Measurements from ENCODE around the gene AJAP1.

The AJAP1 gene

DNA sequence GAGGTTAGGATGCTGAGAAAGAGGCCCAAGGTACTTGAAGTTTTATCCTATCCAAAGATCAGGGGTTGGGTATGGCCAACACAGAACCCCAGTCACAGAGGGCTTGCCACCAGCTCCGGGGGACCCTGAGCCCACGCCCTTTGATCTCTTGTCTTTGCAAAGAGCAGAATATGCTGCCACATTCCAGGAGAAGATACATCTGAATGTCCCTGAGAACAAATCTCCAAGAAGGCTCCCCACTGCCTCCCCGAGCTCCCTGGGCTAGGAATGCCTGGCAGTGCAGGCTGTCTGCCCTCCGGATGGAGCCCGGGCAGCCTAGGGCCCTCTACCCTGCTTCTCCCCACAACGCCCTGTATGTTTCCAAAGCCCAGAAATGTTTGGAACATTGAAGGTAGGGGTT, 49.2 kb downstream of the AJAP1 start:
- H3K27me3 ChIP-seq = no peaks in the 10 kb centered on the region
- no peak overlapping the region for H3K9ac ChIP-seq
- no peak overlapping the region for H3K27ac ChIP-seq

GRCh38 chr1:4708840-4709507, 54.6 kb downstream of the AJAP1 start:
- peaks cover 22% of the 10 kb centered on the region for H3K4me1 ChIP-seq
- H3K36me3 ChIP-seq = no peaks in the 10 kb centered on the region
- H3K4me2 ChIP-seq = no peak overlapping the region
- peaks cover 25% of the 10 kb centered on the region for H3K27me3 ChIP-seq
- TF ChIP-seq Cebpa-rat (IDR thresholded peaks at IDR 0.05) = no peak
- H3K4me3 ChIP-seq = no peak overlapping the region
- H4K20me1 ChIP-seq = no peaks in the 10 kb centered on the region
- no peak overlapping the region for H3K27ac ChIP-seq
- H3K9me3 ChIP-seq = no peaks in the 10 kb centered on the region
- no peak overlapping the region for H3K9ac ChIP-seq

More for the DNA sequence above, 49.2 kb downstream of the AJAP1 start:
- Histone ChIP-seq H3K4me2 (no peak overlapping the region), H3K9me3 (no peaks in the 10 kb centered on the region), H4K20me1 (no peaks in the 10 kb centered on the region), H3K4me3 (no peak overlapping the region), H3K36me3 (no peaks in the 10 kb centered on the region), H3K4me1 (peaks cover 9% of the 10 kb centered on the region)
- TF ChIP-seq Cebpa-rat (IDR thresholded peaks at IDR 0.05) = no peak

DNA sequence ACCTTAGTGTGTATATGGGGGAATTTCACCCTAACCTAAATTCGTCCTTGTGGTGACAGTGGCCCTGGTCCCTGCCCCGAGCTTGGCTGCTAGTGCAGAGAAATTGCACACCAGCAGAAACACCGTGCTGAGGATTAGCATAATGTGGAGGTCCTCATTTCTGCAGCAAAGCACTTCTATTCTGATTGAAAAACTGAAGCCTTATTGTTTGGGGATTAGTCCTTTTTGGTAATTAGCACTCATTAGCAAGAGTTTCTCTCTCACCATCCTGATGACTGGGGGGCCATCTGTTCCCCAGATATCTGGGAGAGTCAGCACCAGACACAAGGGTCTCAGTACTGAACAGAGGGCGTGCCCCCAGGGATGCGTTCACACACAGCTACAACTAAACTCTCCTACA, 55.2 kb downstream of the AJAP1 start:
- H3K36me3 ChIP-seq = no peaks in the 10 kb centered on the region

DNA sequence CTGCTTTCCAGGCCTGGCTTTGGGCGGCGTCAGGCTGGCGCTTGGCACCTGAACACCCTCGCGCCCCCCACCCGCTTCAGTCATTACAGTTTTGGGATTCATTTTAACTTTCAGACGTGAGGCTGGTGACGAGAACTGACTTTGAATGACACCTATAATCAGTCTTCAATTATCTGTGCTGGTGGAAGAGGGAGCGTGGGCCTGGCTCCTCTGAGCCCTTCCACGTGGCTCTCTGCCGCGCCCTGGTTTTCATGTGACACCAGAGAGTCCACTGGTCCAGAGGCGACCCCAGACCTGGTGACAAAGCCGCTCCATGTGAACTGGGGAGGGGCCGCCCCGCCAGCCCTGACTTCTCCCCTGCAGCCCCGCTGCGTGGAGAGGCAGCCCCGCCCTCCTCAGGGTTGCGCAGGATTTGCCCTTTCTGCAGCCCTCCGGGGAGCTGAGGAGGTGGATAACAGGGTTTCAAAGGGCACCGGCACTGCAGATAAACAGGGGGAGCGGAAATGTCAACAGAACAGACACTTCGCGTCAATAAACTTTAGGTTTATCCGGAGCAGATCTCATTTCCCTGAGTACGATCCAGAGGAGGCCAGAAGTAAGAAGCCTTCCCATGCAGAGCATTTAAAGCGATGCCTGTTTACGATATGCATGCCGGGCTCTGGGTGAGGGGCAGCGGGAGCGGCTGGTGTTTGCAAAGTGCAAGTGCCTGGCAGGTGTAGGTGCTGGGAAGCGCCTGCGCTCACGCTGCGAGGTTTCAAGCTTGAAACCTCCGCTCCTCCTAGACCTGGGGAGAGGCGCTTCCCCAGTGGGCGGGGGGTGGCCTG, 56.4 kb downstream of the AJAP1 start:
- TF ChIP-seq Cebpa-rat (IDR thresholded peaks at IDR 0.05) = no peak

More for the DNA sequence above, 55.2 kb downstream of the AJAP1 start:
- Histone ChIP-seq H3K9ac (no peak overlapping the region), H3K4me2 (no peak overlapping the region), H4K20me1 (no peaks in the 10 kb centered on the region), H3K4me1 (peaks cover 22% of the 10 kb centered on the region), H3K9me3 (no peaks in the 10 kb centered on the region), H3K4me3 (no peak overlapping the region), H3K27ac (no peak overlapping the region), H3K27me3 (peaks cover 25% of the 10 kb centered on the region)
- TF ChIP-seq Cebpa-rat (IDR thresholded peaks at IDR 0.05) = no peak

GRCh38 chr1:4711416-4712275, 57.2 kb downstream of the AJAP1 start:
- Histone ChIP-seq H3K9ac (no peak overlapping the region), H3K27ac (no peak overlapping the region), H3K4me1 (peaks cover 13% of the 10 kb centered on the region), H3K27me3 (peaks cover 25% of the 10 kb centered on the region), H3K9me3 (peaks cover 16% of the 10 kb centered on the region), H4K20me1 (no peaks in the 10 kb centered on the region), H3K36me3 (no peaks in the 10 kb centered on the region), H3K4me2 (peak overlapping the region; percentile 59), H3K4me3 (no peak overlapping the region)
- no peak for TF ChIP-seq Cebpa-rat (IDR thresholded peaks at IDR 0.05)

More for the DNA sequence above, 56.4 kb downstream of the AJAP1 start:
- H3K9me3 ChIP-seq = peaks cover 12% of the 10 kb centered on the region
- H3K36me3 ChIP-seq = no peaks in the 10 kb centered on the region
- H3K27me3 ChIP-seq = peaks cover 25% of the 10 kb centered on the region
- 0 out of 2 replicates have a peak overlapping the region, but pooled peaks have one; percentile 29 for H3K9ac ChIP-seq
- H3K4me3 ChIP-seq = no peak overlapping the region
- H3K4me2 ChIP-seq = peak overlapping the region; percentile 59
- no peak overlapping the region for H3K27ac ChIP-seq
- H3K4me1 ChIP-seq = peaks cover 20% of the 10 kb centered on the region
- no peaks in the 10 kb centered on the region for H4K20me1 ChIP-seq

DNA sequence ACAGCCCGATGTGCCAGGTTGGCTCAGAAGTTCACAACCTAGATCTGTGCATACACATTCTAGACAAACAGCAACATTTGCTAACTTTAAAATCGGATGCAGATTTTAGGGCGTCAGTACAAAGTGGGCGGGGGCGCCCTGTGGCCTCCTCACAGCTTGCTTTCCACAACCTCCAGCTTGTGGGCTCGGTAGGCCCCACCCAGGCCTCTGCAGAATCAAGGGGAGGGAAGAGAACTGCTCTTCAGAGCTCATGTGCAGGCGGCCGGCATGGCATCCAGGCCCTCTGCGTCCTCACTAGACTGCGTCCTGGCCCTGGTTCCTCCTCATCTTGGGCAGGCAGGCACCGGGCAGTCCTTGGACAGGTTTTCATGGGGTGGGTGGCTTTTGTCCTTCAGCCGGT, 59.3 kb downstream of the AJAP1 start:
- no peak for TF ChIP-seq Cebpa-rat (IDR thresholded peaks at IDR 0.05)

DNA sequence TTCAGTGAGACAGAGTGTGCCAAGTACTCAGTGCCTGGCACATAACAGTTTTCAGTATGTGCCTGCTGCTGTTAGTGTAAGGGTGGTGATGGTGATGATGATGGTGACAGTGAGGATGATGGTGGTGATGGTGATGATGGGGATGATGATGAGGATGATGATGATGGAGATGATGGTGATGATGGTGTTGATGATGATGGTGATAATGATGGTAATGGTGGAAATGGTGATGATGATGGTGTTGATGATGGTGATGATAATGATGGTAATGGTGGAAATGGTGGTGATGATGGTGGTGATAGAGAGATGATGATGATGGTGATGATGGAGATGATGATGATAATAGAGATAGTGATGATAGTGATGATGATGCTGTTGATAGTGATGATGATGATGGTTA, 62.0 kb downstream of the AJAP1 start:
- no peak for TF ChIP-seq Cebpa-rat (IDR thresholded peaks at IDR 0.05)
- Histone ChIP-seq H3K27ac (no peak overlapping the region), H3K9me3 (peaks cover 16% of the 10 kb centered on the region), H3K9ac (no peak overlapping the region), H3K27me3 (peaks cover 10% of the 10 kb centered on the region), H3K36me3 (no peaks in the 10 kb centered on the region), H4K20me1 (no peaks in the 10 kb centered on the region), H3K4me2 (no peak overlapping the region), H3K4me3 (no peak overlapping the region), H3K4me1 (peaks cover 3% of the 10 kb centered on the region)

More for the DNA sequence above, 59.3 kb downstream of the AJAP1 start:
- H3K27ac ChIP-seq = no peak overlapping the region
- no peaks in the 10 kb centered on the region for H3K36me3 ChIP-seq
- peaks cover 13% of the 10 kb centered on the region for H3K4me1 ChIP-seq
- peaks cover 25% of the 10 kb centered on the region for H3K27me3 ChIP-seq
- no peak overlapping the region for H3K4me3 ChIP-seq
- no peak overlapping the region for H3K4me2 ChIP-seq
- peaks cover 16% of the 10 kb centered on the region for H3K9me3 ChIP-seq
- H4K20me1 ChIP-seq = no peaks in the 10 kb centered on the region
- H3K9ac ChIP-seq = no peak overlapping the region

DNA sequence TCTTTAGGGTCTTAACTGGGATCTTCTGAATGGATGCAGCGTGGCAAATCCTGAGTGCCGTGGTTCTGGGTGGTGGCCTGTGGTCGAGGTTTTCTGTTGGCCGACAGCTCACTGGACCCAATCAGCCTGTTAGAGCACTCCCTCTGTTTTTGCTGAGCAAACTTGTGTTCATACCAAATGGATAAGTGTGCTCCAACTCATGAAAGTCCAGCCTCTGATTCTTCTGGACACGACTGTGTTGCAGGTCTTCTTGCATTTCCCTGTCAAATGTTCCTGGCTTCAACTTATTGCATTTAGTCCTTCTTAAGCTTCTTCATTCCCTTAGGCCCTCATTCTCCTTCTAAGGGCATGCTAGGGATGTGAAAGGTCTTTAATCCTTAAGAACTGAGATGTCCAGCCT, 63.7 kb downstream of the AJAP1 start:
- H3K9me3 ChIP-seq = peaks cover 16% of the 10 kb centered on the region
- no peaks in the 10 kb centered on the region for H3K4me1 ChIP-seq
- H3K27ac ChIP-seq = no peak overlapping the region
- no peak overlapping the region for H3K9ac ChIP-seq
- no peaks in the 10 kb centered on the region for H4K20me1 ChIP-seq
- H3K4me3 ChIP-seq = no peak overlapping the region
- H3K36me3 ChIP-seq = no peaks in the 10 kb centered on the region
- H3K27me3 ChIP-seq = no peaks in the 10 kb centered on the region; the same call in 1 of the 2 replicates
- no peak overlapping the region for H3K4me2 ChIP-seq
- TF ChIP-seq Cebpa-rat (IDR thresholded peaks at IDR 0.05) = no peak

GRCh38 chr1:4723106-4723505, 68.7 kb downstream of the AJAP1 start:
- Histone ChIP-seq H4K20me1 (0 out of 2 replicates have a peak, but pooled peaks cover 3% of the 10 kb centered on the region), H3K4me2 (no peak overlapping the region)

More at GRCh38 chr1:4723106-4723505, 68.7 kb downstream of the AJAP1 start:
- H3K9me3 ChIP-seq = no peaks in the 10 kb centered on the region
- no peak for TF ChIP-seq Cebpa-rat (IDR thresholded peaks at IDR 0.05)
- H3K4me3 ChIP-seq = no peak overlapping the region
- H3K9ac ChIP-seq = no peak overlapping the region
- H3K36me3 ChIP-seq = no peaks in the 10 kb centered on the region
- H3K27me3 ChIP-seq = no peaks in the 10 kb centered on the region; the same call in 1 of the 2 replicates
- H3K27ac ChIP-seq = no peak overlapping the region
- peaks cover 39% of the 10 kb centered on the region for H3K4me1 ChIP-seq

Data from BLaER1 (cell line).